Measurements from ENCODE around the gene KLHL26.

Gene KLHL26

GRCh38 chr19:18704971-18705370 is 68.1 kb downstream of the KLHL26 start:
- no peaks in the 10 kb centered on the region for H3K27me3 ChIP-seq (ENCODE audit: insufficient read depth, low read length, poor library complexity, severe bottlenecking)
- H3K79me2 ChIP-seq (ENCODE audit: insufficient read depth, low read length): peaks cover 45% of the 10 kb centered on the region
- no peak overlapping the region for H2AFZ ChIP-seq (ENCODE audit: low read length)
- no peaks in the 10 kb centered on the region for H3K36me3 ChIP-seq (ENCODE audit: insufficient read depth, low read length)
- H3K9ac ChIP-seq (ENCODE audit: low read depth, low read length, poor library complexity, severe bottlenecking): no peak overlapping the region
- H3K4me2 ChIP-seq (ENCODE audit: low read depth, low read length, poor library complexity, severe bottlenecking): no peak overlapping the region
- peaks cover 6% of the 10 kb centered on the region for H4K20me1 ChIP-seq (ENCODE audit: insufficient read depth, low read length, poor library complexity, severe bottlenecking)
- H3F3A ChIP-seq (ENCODE audit: low read depth): peaks cover 8% of the 10 kb centered on the region; the same call in 1 of the 2 replicates
- no peaks in the 10 kb centered on the region for H3K9me3 ChIP-seq (ENCODE audit: insufficient read depth, low read depth, low read length)
- H3K9me2 ChIP-seq (replicated peaks; ENCODE audit: low read depth, low read length): no peaks in the 10 kb centered on the region
- no peak overlapping the region for H3K4me3 ChIP-seq (ENCODE audit: low read length, poor library complexity, severe bottlenecking)
- H3K4me1 ChIP-seq (ENCODE audit: insufficient read depth, low read length, poor library complexity, severe bottlenecking): peaks cover 8% of the 10 kb centered on the region
- no peak for TF ChIP-seq EZH2phosphoT487 (IDR thresholded peaks at IDR 0.05; ENCODE audit: borderline replicate concordance)
- TF ChIP-seq, protein P1, sequence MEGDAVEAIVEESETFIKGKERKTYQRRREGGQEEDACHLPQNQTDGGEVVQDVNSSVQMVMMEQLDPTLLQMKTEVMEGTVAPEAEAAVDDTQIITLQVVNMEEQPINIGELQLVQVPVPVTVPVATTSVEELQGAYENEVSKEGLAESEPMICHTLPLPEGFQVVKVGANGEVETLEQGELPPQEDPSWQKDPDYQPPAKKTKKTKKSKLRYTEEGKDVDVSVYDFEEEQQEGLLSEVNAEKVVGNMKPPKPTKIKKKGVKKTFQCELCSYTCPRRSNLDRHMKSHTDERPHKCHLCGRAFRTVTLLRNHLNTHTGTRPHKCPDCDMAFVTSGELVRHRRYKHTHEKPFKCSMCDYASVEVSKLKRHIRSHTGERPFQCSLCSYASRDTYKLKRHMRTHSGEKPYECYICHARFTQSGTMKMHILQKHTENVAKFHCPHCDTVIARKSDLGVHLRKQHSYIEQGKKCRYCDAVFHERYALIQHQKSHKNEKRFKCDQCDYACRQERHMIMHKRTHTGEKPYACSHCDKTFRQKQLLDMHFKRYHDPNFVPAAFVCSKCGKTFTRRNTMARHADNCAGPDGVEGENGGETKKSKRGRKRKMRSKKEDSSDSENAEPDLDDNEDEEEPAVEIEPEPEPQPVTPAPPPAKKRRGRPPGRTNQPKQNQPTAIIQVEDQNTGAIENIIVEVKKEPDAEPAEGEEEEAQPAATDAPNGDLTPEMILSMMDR (conservative IDR thresholded peaks at IDR 0.05; ENCODE audit: low read length): no peak

- H3K9me2 ChIP-seq (replicated peaks; ENCODE audit: low read depth, low read length): no peaks in the 10 kb centered on the region
- no peaks in the 10 kb centered on the region for H3K4me1 ChIP-seq (ENCODE audit: insufficient read depth, low read length, poor library complexity, severe bottlenecking)
- H3F3A ChIP-seq (ENCODE audit: low read depth): no peaks in the 10 kb centered on the region
- no peak for TF ChIP-seq EZH2phosphoT487 (IDR thresholded peaks at IDR 0.05; ENCODE audit: borderline replicate concordance)
- TF ChIP-seq, protein P1 (conservative IDR thresholded peaks at IDR 0.05; ENCODE audit: low read length): no peak
- H3K27me3 ChIP-seq (ENCODE audit: insufficient read depth, low read length, poor library complexity, severe bottlenecking): no peaks in the 10 kb centered on the region
- H3K4me2 ChIP-seq (ENCODE audit: low read depth, low read length, poor library complexity, severe bottlenecking): no peak overlapping the region
- H3K79me2 ChIP-seq (ENCODE audit: insufficient read depth, low read length): peaks cover 48% of the 10 kb centered on the region
- H3K36me3 ChIP-seq (ENCODE audit: insufficient read depth, low read length): no peaks in the 10 kb centered on the region
- no peak overlapping the region for H3K4me3 ChIP-seq (ENCODE audit: low read length, poor library complexity, severe bottlenecking)
- H4K20me1 ChIP-seq (ENCODE audit: insufficient read depth, low read length, poor library complexity, severe bottlenecking): peaks cover 2% of the 10 kb centered on the region
- no peaks in the 10 kb centered on the region for H3K9me3 ChIP-seq (ENCODE audit: insufficient read depth, low read depth, low read length)
- H2AFZ ChIP-seq (ENCODE audit: low read length): no peak overlapping the region
- H3K9ac ChIP-seq (ENCODE audit: low read depth, low read length, poor library complexity, severe bottlenecking): no peak overlapping the region
Measured at GRCh38 chr19:18708452-18709231, 71.8 kb downstream of the KLHL26 start.

- TF ChIP-seq, protein P1 (conservative IDR thresholded peaks at IDR 0.05; ENCODE audit: low read length): no peak
- no peak for TF ChIP-seq EZH2phosphoT487 (IDR thresholded peaks at IDR 0.05; ENCODE audit: borderline replicate concordance)
- H3K79me2 ChIP-seq (ENCODE audit: insufficient read depth, low read length): peaks cover 48% of the 10 kb centered on the region
- H3F3A ChIP-seq (ENCODE audit: low read depth): no peaks in the 10 kb centered on the region
- H2AFZ ChIP-seq (ENCODE audit: low read length): no peak overlapping the region
- no peak overlapping the region for H3K4me3 ChIP-seq (ENCODE audit: low read length, poor library complexity, severe bottlenecking)
- H3K9me2 ChIP-seq (replicated peaks; ENCODE audit: low read depth, low read length): no peaks in the 10 kb centered on the region
- H3K4me2 ChIP-seq (ENCODE audit: low read depth, low read length, poor library complexity, severe bottlenecking): no peak overlapping the region
- no peaks in the 10 kb centered on the region for H3K4me1 ChIP-seq (ENCODE audit: insufficient read depth, low read length, poor library complexity, severe bottlenecking)
- H3K27me3 ChIP-seq (ENCODE audit: insufficient read depth, low read length, poor library complexity, severe bottlenecking): no peaks in the 10 kb centered on the region
- no peaks in the 10 kb centered on the region for H3K36me3 ChIP-seq (ENCODE audit: insufficient read depth, low read length)
- no peak overlapping the region for H3K9ac ChIP-seq (ENCODE audit: low read depth, low read length, poor library complexity, severe bottlenecking)
- peaks cover 2% of the 10 kb centered on the region for H4K20me1 ChIP-seq (ENCODE audit: insufficient read depth, low read length, poor library complexity, severe bottlenecking)
- H3K9me3 ChIP-seq (ENCODE audit: insufficient read depth, low read depth, low read length): no peaks in the 10 kb centered on the region
Measured at GRCh38 chr19:18709546-18709945, 72.7 kb downstream of the KLHL26 start.

Data from Loucy (cell line).